ENCODE results near the gene MCC.

DNA sequence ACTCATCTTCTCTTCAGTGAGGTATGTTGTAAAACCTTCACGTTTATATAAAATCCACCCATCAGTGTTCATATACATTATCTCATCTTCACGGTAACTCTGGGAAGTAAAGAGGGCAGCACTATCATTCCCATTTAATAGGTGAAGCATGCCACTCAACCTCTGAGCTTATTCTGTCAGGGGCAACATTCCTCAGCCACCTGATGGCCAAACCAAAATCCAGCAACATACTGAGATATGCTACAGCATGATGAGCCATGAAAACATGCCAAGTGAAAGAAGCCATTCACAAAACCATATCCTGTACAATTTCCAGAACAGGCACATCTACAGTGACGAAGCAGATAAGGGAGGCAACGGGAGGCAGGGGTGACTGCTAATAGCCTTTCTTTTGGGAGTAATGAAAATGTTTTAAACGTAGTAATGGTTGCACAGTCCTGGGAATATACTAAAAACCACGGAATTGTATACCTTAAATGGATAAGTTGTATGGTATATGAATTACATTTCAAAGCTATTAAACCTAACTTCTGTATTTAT, 220.8 kb downstream of the MCC start:
- TF ChIP-seq, protein P1, sequence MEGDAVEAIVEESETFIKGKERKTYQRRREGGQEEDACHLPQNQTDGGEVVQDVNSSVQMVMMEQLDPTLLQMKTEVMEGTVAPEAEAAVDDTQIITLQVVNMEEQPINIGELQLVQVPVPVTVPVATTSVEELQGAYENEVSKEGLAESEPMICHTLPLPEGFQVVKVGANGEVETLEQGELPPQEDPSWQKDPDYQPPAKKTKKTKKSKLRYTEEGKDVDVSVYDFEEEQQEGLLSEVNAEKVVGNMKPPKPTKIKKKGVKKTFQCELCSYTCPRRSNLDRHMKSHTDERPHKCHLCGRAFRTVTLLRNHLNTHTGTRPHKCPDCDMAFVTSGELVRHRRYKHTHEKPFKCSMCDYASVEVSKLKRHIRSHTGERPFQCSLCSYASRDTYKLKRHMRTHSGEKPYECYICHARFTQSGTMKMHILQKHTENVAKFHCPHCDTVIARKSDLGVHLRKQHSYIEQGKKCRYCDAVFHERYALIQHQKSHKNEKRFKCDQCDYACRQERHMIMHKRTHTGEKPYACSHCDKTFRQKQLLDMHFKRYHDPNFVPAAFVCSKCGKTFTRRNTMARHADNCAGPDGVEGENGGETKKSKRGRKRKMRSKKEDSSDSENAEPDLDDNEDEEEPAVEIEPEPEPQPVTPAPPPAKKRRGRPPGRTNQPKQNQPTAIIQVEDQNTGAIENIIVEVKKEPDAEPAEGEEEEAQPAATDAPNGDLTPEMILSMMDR (IDR thresholded peaks at IDR 0.05), result no peak
- TF ChIP-seq POLR2A (IDR thresholded peaks at IDR 0.05), result no peak
